Cerebellar nuclear complex (tissue), 1 donor: ENCODE data around the gene TPPP3.

Source experiments
- DNase-seq, 2 experiments: peaks; one replicate each; lab custom pipeline; 2025; lab: John Stamatoyannopoulos, UW

The TPPP3 gene

GRCh38 chr16:67405336-67405735, 12.0 kb upstream of the TPPP3 start:
- no peak for DNase-seq

- DNase-seq, result no peak
These were observed 11.5 kb upstream of the TPPP3 start for GRCh38 chr16:67404740-67405226.

- no peak for DNase-seq
These were observed 10.8 kb upstream of the TPPP3 start for GRCh38 chr16:67403976-67404555.

DNA sequence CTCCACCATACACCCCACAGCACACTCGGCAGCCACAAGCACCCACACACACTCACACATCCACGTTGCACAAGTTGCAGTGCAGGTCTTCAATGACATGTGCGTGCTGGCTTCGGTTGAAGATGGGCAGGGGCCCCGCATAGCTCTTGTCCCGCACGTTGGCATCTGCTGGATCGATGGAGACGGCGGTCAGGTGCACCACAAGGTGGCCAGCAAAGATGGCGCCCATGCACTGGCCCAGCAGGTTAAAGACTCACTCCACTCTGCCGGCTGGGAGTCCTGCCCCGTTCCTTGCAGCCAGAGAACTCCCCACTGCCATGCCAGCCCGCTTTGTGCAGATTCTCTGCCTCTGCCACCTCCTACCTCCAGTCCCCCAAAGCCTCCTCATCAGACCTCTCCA, 7.6 kb upstream of the TPPP3 start:
- DNase-seq, result no peak

DNA sequence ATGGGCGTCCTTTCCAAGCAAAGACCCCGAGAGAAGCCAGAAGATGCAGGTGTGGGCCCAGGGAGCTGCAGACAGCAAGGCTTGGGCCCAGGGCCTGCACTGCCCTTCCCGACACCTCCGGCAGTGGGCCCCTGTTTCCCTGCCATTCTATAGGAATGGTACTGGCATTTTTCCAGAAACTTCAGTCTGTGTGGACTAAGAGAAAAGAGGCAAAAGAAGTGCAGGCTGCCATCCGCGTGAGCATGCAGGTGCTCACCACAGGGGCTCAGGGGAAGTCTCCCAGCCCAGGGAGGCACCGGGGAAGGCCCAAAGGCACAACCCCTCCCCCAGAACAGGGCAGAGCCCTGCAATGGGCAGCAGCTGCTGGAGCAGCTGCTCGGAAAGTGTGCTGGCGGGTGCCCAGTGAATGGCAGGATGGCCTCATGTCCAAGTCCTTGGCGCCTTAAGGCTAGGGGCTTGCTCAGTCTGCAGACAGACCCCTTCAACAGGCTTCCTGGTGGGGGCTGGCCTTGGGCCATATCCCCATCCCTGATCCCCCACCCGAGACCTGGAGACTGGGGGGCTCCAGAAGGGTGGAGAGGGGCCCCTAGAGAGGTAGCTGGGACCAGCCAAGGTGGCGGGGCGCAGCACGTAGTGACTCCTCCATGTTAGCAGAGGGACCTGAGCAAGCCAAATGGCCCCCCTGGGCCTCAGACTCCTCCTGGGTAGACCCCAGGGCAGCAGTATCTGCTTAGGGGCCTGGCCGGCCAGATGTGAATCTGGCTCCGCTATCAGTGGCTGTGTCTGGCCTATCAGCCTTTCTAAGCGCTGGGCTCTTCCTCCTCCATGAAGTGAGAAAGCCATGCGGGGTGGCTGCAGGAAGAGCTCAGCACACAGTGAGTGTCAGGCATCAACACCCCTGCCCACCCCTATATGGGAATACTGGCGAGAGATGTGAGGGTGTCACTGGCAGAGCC, 6.7 kb upstream of the TPPP3 start:
- DNase-seq, result no peak

GRCh38 chr16:67399218-67399733, 6.0 kb upstream of the TPPP3 start:
- DNase-seq, result no peak

GRCh38 chr16:67398546-67399217, 5.4 kb upstream of the TPPP3 start:
- DNase-seq, result no peak

DNA sequence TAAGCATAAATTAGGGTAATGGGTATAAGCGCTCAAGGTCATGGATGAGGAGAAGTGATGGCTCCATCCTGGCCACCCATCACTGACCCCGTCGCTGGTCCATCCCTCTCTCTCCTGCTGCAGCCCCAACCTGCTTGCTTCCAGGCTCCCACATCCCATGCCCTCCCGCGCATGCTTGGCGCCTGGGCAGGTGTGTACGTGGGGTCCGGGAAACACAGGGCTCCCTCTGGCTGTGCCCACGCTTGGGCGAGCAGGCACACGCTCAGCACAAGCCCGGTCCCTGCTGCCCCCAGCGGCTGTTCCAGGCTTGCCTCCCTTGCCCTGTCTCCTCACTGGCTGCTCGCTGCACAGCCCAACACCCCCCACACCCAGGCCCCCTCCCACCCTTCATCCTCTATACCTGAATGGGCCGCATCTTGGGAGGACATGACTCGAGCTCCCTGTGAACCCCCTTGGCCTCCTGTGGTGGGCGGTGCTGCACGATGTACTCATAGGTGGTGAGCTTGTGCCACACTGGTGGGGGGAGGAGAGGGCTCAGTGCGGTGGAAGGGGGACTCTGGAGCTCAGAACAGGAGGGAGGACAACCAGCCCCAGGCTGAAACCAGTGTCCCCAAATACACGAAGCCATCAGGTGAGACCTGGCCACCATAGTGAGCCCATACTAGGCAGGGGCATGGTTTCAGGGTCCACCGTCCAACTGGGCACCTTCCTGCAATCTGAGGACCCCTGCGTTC, 4.7 kb upstream of the TPPP3 start:
- no peak for DNase-seq

- no peak for DNase-seq
These were observed 3.9 kb upstream of the TPPP3 start for GRCh38 chr16:67397036-67397801.

DNA sequence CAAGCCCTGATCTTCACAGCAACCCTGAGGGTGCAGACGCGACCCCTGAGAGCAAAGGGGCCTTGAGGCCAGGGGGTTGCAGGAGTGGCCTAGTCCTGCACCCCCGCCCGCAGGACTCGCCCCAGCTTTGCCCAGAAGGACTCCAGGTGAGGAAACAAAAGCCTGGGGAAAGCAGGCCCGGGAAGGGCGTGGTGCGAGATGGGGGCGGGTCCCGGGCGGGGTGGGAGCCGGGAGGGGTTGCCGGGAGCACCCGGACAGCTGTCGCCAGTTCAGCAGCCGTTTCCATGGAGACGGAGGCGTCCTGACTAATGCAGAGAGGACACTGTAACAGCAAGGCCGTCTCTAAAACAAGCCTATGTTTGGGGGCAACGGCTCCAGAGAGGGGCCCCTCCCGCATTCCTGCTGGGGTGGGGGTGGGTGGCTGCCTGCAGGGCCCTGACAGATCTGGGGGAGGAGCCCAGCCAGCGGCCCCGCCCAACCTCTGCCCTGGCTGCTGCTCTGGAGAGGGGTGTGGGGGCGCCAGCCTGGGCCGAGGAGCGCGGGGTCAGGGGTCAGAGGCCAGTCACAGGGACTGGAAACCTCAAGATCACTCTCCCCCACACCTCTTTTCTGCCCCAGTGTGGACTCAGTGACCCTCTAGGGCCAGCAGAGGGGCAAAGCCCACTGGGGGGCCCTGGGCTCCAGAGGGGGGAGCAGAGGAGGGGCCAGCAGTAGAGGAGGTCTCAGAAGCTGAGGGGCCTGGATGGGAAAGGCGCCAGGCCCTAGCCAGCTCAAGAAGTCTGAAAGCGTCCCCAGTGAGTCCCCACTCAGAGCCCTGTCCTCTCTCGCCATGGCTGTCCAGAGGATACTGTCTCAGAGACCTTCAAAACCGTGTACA, 3.1 kb upstream of the TPPP3 start:
- DNase-seq, result no peak

- no peak for DNase-seq
These were observed 2.3 kb upstream of the TPPP3 start for GRCh38 chr16:67395458-67396158.

- no peak for DNase-seq
These were observed 1.8 kb upstream of the TPPP3 start for GRCh38 chr16:67395105-67395457.

DNA sequence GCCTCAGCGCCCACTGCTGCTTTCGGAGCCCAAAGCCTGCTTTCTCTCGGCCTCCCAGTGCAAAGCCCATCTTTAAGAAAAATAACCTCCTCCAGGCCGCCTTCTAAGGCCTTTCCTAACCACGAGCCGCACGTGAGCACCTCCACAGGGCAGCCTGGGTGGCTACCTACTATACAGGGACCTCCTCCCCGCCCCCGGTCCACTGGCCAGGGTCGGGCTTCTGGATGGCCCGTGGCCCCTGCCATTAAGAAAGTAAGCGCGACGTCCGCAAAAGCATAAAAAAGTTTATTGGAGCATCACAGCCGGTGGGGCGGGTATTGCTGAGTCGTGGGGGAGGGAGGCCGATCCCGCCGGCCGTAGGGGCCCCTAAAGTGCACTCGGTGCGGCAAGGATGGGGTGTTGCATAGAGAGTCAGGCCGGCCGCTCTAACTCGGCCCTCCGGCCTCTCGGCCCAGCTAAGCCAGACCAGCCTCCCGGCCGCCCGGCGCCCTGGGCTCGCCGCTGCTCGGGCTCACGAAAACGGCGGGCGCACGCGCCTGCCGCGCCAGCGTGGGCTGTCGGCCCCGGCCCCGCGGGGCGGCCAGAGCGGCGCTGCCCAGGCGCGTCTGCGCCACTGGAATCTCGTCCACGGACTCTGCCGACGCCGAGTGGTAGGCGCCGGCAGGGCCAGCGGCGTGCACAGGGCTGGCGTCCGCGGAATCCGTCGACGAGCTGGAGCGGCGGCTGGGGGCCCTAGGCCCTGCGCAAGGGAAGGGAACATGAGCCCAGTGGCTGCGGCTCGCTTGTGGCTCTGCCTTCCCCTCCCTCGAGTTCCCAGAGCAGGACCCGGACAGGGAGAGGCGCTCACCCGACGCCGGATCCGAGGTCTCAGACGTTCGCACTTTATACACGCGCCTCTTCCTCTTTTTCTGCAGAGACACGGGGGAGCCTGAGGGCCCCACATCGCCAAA, 1.1 kb upstream of the TPPP3 start:
- no peak for DNase-seq

- no peak for DNase-seq
These were observed 473 bp upstream of the TPPP3 start for GRCh38 chr16:67393788-67394154.

GRCh38 chr16:67392301-67393059, 818 bp downstream of the TPPP3 start:
- no peak for DNase-seq

- DNase-seq, result no peak
These were observed 1.6 kb downstream of the TPPP3 start for GRCh38 chr16:67391424-67392300.
